OCI-LY3 (cell line): ENCODE results near the gene CRB2.

Experiments used
- CTCF ChIP-seq: fragments of 200-600, 300-600 bp; sonication (generic); IDR thresholded peaks from 2 replicates; pipeline ENCODE4 v1.5.1; 2014; ENCODE audit warnings: antibody characterized with exemption, low read length, low read depth
- EZH2phosphoT487 ChIP-seq: fragments of 200-600 bp; shearing (Covaris generic); IDR thresholded peaks from 2 replicates; pipeline ENCODE4 v1.6.1; 2018; ENCODE audit warnings: antibody characterized with exemption, mixed run types, low read depth

GRCh38 chr9:123424131-123424530 is 68.1 kb downstream of the CRB2 start:
- TF ChIP-seq CTCF: no peak
- no peak for TF ChIP-seq EZH2phosphoT487
